IMR-90 (cell line): ENCODE measurements around the gene PBX4. TPM values are rescaled to one million over a fixed set of nuclear protein-coding genes. Genes with fewer than 3 reads are reported as not detected.
"Not testable (repeated sequence)": the region's sequence is repeated elsewhere in the genome, so short reads cannot be mapped to it uniquely, and the experiment has no call there.

Source experiments
- ATAC-seq: fragments of 200-7000 bp; cut with Tn5 transposase; 2 replicates; pipeline ENCODE4 v1.9.1; 2020; ENCODE audit warnings: low read depth, mild to moderate bottlenecking, moderate library complexity
- BruUV-seq: library from RNA; stranded (reverse); fragments of 400-500 nt; replicated peaks from 2 replicates; lab custom pipeline; 2021; lab: Mats Ljungman, UMichigan
- CTCF ChIA-PET: fragments of 300-600 bp; formaldehyde crosslinking; extraction: SDS; loops from one replicate; lab custom pipeline; 2021; ENCODE audit warnings: antibody characterized with exemption; lab: Yijun Ruan, JAX
- POLR2A ChIA-PET: fragments of 300-600 bp; sonication (Branson Sonifier 250); formaldehyde crosslinking; loops from one replicate; lab custom pipeline; 2022; ENCODE audit warnings: antibody characterized with exemption; ENCODE audit not compliant: unreplicated experiment; lab: Charles Lee
- DNase-seq: peaks from one replicate; pipeline ENCODE4 v3.0.0; 2013
- H2AFZ ChIP-seq: replicated peaks from 2 replicates; pipeline ENCODE3; 2013; ENCODE audit warnings: low read length, mild to moderate bottlenecking; ENCODE audit not compliant: poor library complexity
- H2AK5ac ChIP-seq: 2 replicates; pipeline ENCODE4 v1.6.1; 2013; ENCODE audit warnings: low read depth, low read length, inconsistent platforms
- H2AK9ac ChIP-seq: replicated peaks from 2 replicates; pipeline ENCODE3; 2013; ENCODE audit warnings: mild to moderate bottlenecking, low read depth, low read length, moderate library complexity; ENCODE audit not compliant: poor library complexity
- H2BK120ac ChIP-seq: 2 replicates; pipeline ENCODE4 v1.6.1; 2013; ENCODE audit warnings: low read depth, low read length, inconsistent platforms
- H2BK15ac ChIP-seq: 3 replicates; pipeline ENCODE4 v1.6.1; 2013; ENCODE audit warnings: low read depth, low read length, inconsistent platforms
- H2BK20ac ChIP-seq: 2 replicates; pipeline ENCODE4 v1.6.1; 2013; ENCODE audit warnings: low read depth, mild to moderate bottlenecking, inconsistent platforms, low read length, moderate library complexity
- H2BK5ac ChIP-seq: 2 replicates; pipeline ENCODE4 v1.6.1; 2013; ENCODE audit warnings: mild to moderate bottlenecking, low read depth, low read length, inconsistent platforms; ENCODE audit not compliant: poor library complexity, severe bottlenecking
- H3K14ac ChIP-seq: replicated peaks from 2 replicates; pipeline ENCODE4 v1.6.1; 2013; ENCODE audit warnings: low read depth, low read length, inconsistent platforms
- H3K18ac ChIP-seq: 2 replicates; pipeline ENCODE4 v1.6.1; 2013; ENCODE audit warnings: low read depth, low read length, control low read depth
- H3K23ac ChIP-seq: 2 replicates; pipeline ENCODE4 v1.6.1; 2013; ENCODE audit warnings: low read depth, low read length, inconsistent platforms
- H3K27ac ChIP-seq: 2 replicates; pipeline ENCODE4 v1.5.1; 2013; ENCODE audit warnings: mild to moderate bottlenecking, control low read depth, low read length; ENCODE audit not compliant: insufficient read depth
- H3K27me3 ChIP-seq: 2 replicates; pipeline ENCODE4 v1.6.1; 2013; ENCODE audit warnings: low read length; ENCODE audit not compliant: control insufficient read depth, insufficient read depth
- H3K36me3 ChIP-seq: 2 replicates; pipeline ENCODE4 v1.6.1; 2013; ENCODE audit warnings: low read length, mixed read lengths; ENCODE audit not compliant: control insufficient read depth, insufficient read depth
- H3K4ac ChIP-seq: 2 replicates; pipeline ENCODE4 v1.6.1; 2013; ENCODE audit warnings: low read depth, low read length, inconsistent platforms
- H3K4me1 ChIP-seq: 2 replicates; pipeline ENCODE4 v1.6.1; 2013; ENCODE audit warnings: low read length, mixed read lengths; ENCODE audit not compliant: control insufficient read depth, insufficient read depth
- H3K4me2 ChIP-seq: 2 replicates; pipeline ENCODE4 v1.6.1; 2013; ENCODE audit warnings: low read depth, mild to moderate bottlenecking, control low read depth, low read length, moderate library complexity
- H3K4me3 ChIP-seq: 2 replicates; pipeline ENCODE4 v1.5.1; 2013; ENCODE audit warnings: low read depth, mild to moderate bottlenecking, control low read depth, low read length, moderate library complexity; ENCODE audit not compliant: insufficient read depth
- H3K56ac ChIP-seq: 2 replicates; pipeline ENCODE4 v1.6.1; 2013; ENCODE audit warnings: low read length, inconsistent platforms; ENCODE audit not compliant: insufficient read depth; ENCODE audit errors: extremely low read depth
- H3K79me1 ChIP-seq, 2 experiments: 2 replicates each; pipeline ENCODE4 v1.6.1; 2013; ENCODE audit warnings: low read length in 2 of 2, inconsistent platforms in 1 of 2, low read depth in 1 of 2
- H3K9ac ChIP-seq: 2 replicates; pipeline ENCODE4 v1.6.1; 2013; ENCODE audit warnings: low read depth, low read length, control low read depth
- H3K9me1 ChIP-seq: 2 replicates; pipeline ENCODE4 v1.6.1; 2013; ENCODE audit warnings: low read length, inconsistent platforms; ENCODE audit not compliant: insufficient read depth
- H3K9me3 ChIP-seq: 2 replicates; pipeline ENCODE4 v1.6.1; 2013; ENCODE audit warnings: low read length; ENCODE audit not compliant: control insufficient read depth, insufficient read depth
- H4K20me1 ChIP-seq: 2 replicates; pipeline ENCODE4 v1.6.1; 2013; ENCODE audit warnings: low read length, inconsistent platforms; ENCODE audit not compliant: insufficient read depth
- H4K5ac ChIP-seq: 2 replicates; pipeline ENCODE4 v1.6.1; 2013; ENCODE audit warnings: mild to moderate bottlenecking, low read depth, low read length, control low read depth
- H4K8ac ChIP-seq, 2 experiments: 2 replicates each; pipeline ENCODE4 v1.6.1; 2013; ENCODE audit warnings: low read depth in 2 of 2, low read length in 2 of 2, control low read depth in 1 of 2, inconsistent platforms in 1 of 2
- H4K91ac ChIP-seq: 2 replicates; pipeline ENCODE4 v1.6.1; 2013; ENCODE audit warnings: low read depth, low read length, inconsistent platforms; ENCODE audit not compliant: insufficient read depth
- WGBS, 2 experiments: methylation state at CpG; one replicate each; pipeline versions ENCODE4 v1.1.5 to v1.1.7; 2013; ENCODE audit warnings: missing lambda C conversion rate in 2 of 2; ENCODE audit not compliant: insufficient read length in 1 of 2; ENCODE audit errors: extremely low coverage in 2 of 2; 5-methylcytosine and 5-hydroxymethylcytosine counted together
- dilution Hi-C: fragments of 300-500 bp; cut with HindIII; formaldehyde crosslinking; loops from one replicate; pipeline ENCODE4 v1.14.3; 2018; ENCODE audit warnings: low sequenced_read_pairs; ENCODE audit not compliant: unreplicated experiment
- in situ Hi-C: fragments of 300-500 bp; cut with MboI; formaldehyde crosslinking; loops from 3 replicates; pipeline ENCODE4 v1.14.3; 2019; ENCODE audit warnings: low sequenced_read_pairs, inconsistent platforms, mixed read lengths
- intact Hi-C: fragments of 100-400 bp; cut with micrococcal nuclease; formaldehyde crosslinking; loops from 2 replicates; pipeline ENCODE4 v1.10.0; 2022
- polyA plus RNA-seq, 3 experiments: library from polyadenylated mRNA; depleted of rRNA; stranded (reverse); fragments of >200 nt; gene quantifications; 2 replicates each; pipeline ENCODE4 v1.2.3, GENCODE V29; 2012; ENCODE audit warnings: low replicate concordance in 1 of 3
- total RNA-seq: library from RNA; depleted of rRNA; stranded (reverse); fragments of >200 nt; gene quantifications from 2 replicates; pipeline ENCODE4 v1.2.3, GENCODE V29; 2012

Gene PBX4
- total and polyA plus RNA-seq, 2 of the 4 experiments (the other 2 are of a cell fraction) = 0.90 to 2.9 TPM

GRCh38 chr19:19606686-19607085 lies 11.8 kb downstream of the PBX4 start:
- ATAC-seq, H3K23ac ChIP-seq, H3K4ac ChIP-seq, H2BK15ac ChIP-seq, DNase-seq, H2BK120ac ChIP-seq, H3K56ac ChIP-seq, H3K9me1 ChIP-seq, H3K4me2 ChIP-seq, H3K36me3 ChIP-seq, H3K14ac ChIP-seq, H4K5ac ChIP-seq, BruUV-seq, H2BK20ac ChIP-seq, dilution Hi-C loops, H4K20me1 ChIP-seq, H2BK5ac ChIP-seq, in situ Hi-C loops, H3K79me1 ChIP-seq, intact Hi-C loops, H3K4me3 ChIP-seq, H3K9me3 ChIP-seq, H3K27me3 ChIP-seq, H3K9ac ChIP-seq, CTCF ChIA-PET, POLR2A ChIA-PET, H3K27ac ChIP-seq, H4K8ac ChIP-seq, H3K18ac ChIP-seq, H4K91ac ChIP-seq, H2AK9ac ChIP-seq, H2AK5ac ChIP-seq, H2AFZ ChIP-seq, H3K4me1 ChIP-seq: not testable (repeated sequence)
- 97% methylated on average over 5 of the region's 8 CpGs; no CpG with 5 or more reads in 1 of the 2 experiments for WGBS, 2 experiments
